Stomach (tissue), 9 donors: ENCODE measurements around the gene CACNA2D2. TPM values are rescaled to one million over a fixed set of nuclear protein-coding genes. Genes with fewer than 3 reads are reported as not detected.

Experiments used
- DNase-seq, 2 donors: peaks; one replicate each; pipeline versions ENCODE4 v3.0.0 to v3.0.0-alpha.2; 2013 to 2019
- H3K27ac ChIP-seq, 5 donors: fragments of 200-600 bp in 4 of 5; sonication (generic) in 4 of 5; one replicate each; pipeline ENCODE4 v1.5.1; 2013 to 2019; ENCODE audit warnings: mild to moderate bottlenecking in 1 of 5, moderate library complexity in 1 of 5
- H3K27me3 ChIP-seq, 3 donors: fragments of 200-600 bp; sonication (generic); one replicate each; pipeline ENCODE4 v1.5.1; 2017 to 2019; ENCODE audit warnings: mixed run types in 1 of 3
- H3K36me3 ChIP-seq, 4 donors: fragments of 200-600 bp; sonication (generic); 1 replicate in 3 of 4; 2 replicates in 1 of 4; pipeline ENCODE4 v1.5.1; 2016 to 2019
- H3K4me1 ChIP-seq, 4 donors: fragments of 200-600 bp; sonication (generic); one replicate each; pipeline ENCODE4 v1.5.1; 2016 to 2019
- H3K4me3 ChIP-seq, 4 donors: fragments of 200-600 bp; sonication (generic) in 3 of 4; one replicate each; pipeline ENCODE4 v1.5.1; 2016 to 2019; ENCODE audit warnings: mild to moderate bottlenecking in 1 of 4
- H3K9me3 ChIP-seq, 4 donors: fragments of 200-600 bp; sonication (generic); one replicate each; pipeline ENCODE4 v1.5.1; 2016 to 2019
- CTCF ChIP-seq, 7 experiments: fragments of 450-650 bp in 4 of 7; fragments of 200-600 bp in 3 of 7; sonication (generic) in 3 of 7; IDR thresholded peaks; one replicate each; pipeline ENCODE4 v1.5.1; 2016 to 2019; ENCODE audit warnings: antibody characterized with exemption in 7 of 7, control low read depth in 2 of 7, mild to moderate bottlenecking in 1 of 7
- EP300 ChIP-seq: sonication (generic); formaldehyde crosslinking; IDR thresholded peaks from one replicate; pipeline ENCODE4 v1.6.1; 2017; ENCODE audit warnings: antibody characterized with exemption
- POLR2A ChIP-seq, 4 donors: fragments of 450-650 bp; IDR thresholded peaks; one replicate each; pipeline ENCODE4 v1.6.1; 2016; ENCODE audit warnings: antibody characterized with exemption in 4 of 4, control low read depth in 2 of 4, mild to moderate bottlenecking in 1 of 4, moderate library complexity in 1 of 4
- POLR2AphosphoS5 ChIP-seq, 3 donors: sonication (generic); formaldehyde crosslinking; IDR thresholded peaks; one replicate each; pipeline ENCODE4 v1.6.1; 2016; ENCODE audit warnings: antibody characterized with exemption in 3 of 3
- WGBS, 5 donors: extraction: QIAGEN DNeasy Blood & Tissue Kit in 3 of 5; methylation state at CpG; one replicate each; pipeline versions ENCODE4 v1.1.5 to v1.1.7; 2013 to 2018; 5-methylcytosine and 5-hydroxymethylcytosine counted together
- intact Hi-C: fragments of 100-400 bp; cut with DNase I; formaldehyde crosslinking; loops from one replicate; pipeline ENCODE4 v1.15.1; 2023; ENCODE audit warnings: low total_unique reads
- polyA plus RNA-seq, 3 donors: library from polyadenylated mRNA; stranded (reverse); fragments of 200-250 nt; gene quantifications; one replicate each; pipeline ENCODE4 v1.2.3, GENCODE V29; 2013
- total RNA-seq, 5 donors: library from RNA; depleted of rRNA; stranded (reverse); fragments of >200 nt; gene quantifications; one replicate each; pipeline versions ENCODE4 v1.1.0 to v1.2.3, GENCODE V29; 2014 to 2016
- donor health status: healthy with polysubstance abuse.
- donor health status: Bipolar disorder and iron deficiency.
- donor health status: healthy.

Gene CACNA2D2
- total and polyA plus RNA-seq, 8 donors, result 0.92 to 45.8 (median 1.9) TPM

- H3K27me3 ChIP-seq, result no peaks in the 10 kb centered on the region
- intact Hi-C loops, result no loop called here
- peaks cover 67 to 88% (median 81%) of the 10 kb centered on the region in 4 donors for H3K4me1 ChIP-seq
- H3K4me3 ChIP-seq, result peak overlapping the region in 3 of 4 donors; percentile 13 to 88 (median 82)
- H3K36me3 ChIP-seq, result peaks cover 12 to 44% (median 40%) of the 10 kb centered on the region in 4 donors
- no peak for DNase-seq
- TF ChIP-seq POLR2A (IDR thresholded peaks at IDR 0.05) (no peak), CTCF (IDR thresholded peaks at IDR 0.05) (no peak), EP300 (no peak), POLR2AphosphoS5 (IDR thresholded peaks at IDR 0.05) (no peak)
- no peaks in the 10 kb centered on the region for H3K9me3 ChIP-seq
- H3K27ac ChIP-seq, result peak overlapping the region; percentile 71 to 95 (median 82)
- WGBS, 5 donors, result 73 to 83% (median 76%) methylated on average over 7 to 11 of the region's 11 CpGs
These were observed 185.3 kb downstream of the CACNA2D2 start for GRCh38 chr3:50318163-50318562.

GRCh38 chr3:50317300-50317699, 186.1 kb downstream of the CACNA2D2 start:
- intact Hi-C loops, result no loop called here
- TF ChIP-seq EP300, result no peak
- H3K36me3 ChIP-seq, result peaks cover 12 to 44% (median 40%) of the 10 kb centered on the region in 4 donors
- no peaks in the 10 kb centered on the region for H3K27me3 ChIP-seq
- no peaks in the 10 kb centered on the region for H3K9me3 ChIP-seq
- peaks cover 59 to 79% (median 74%) of the 10 kb centered on the region in 4 donors for H3K4me1 ChIP-seq
- DNase-seq, result peak; percentile 70 to 72
- peak overlapping the region; percentile 80 to 95 (median 85) for H3K27ac ChIP-seq
- 36 to 57% (median 49%) methylated on average over 5 to 6 of the region's 6 CpGs for WGBS, 5 donors
- peak overlapping the region in 1 of 4 donors; percentile 19 for H3K4me3 ChIP-seq

- intact Hi-C loops, result no loop called here
- 25 to 45% (median 31%) methylated on average over 8 to 9 of the region's 9 CpGs for WGBS, 5 donors
- Histone ChIP-seq H3K4me3 (peak overlapping the region in 1 of 4 donors; percentile 19), H3K4me1 (peaks cover 54 to 74% (median 68%) of the 10 kb centered on the region in 4 donors), H3K27me3 (no peaks in the 10 kb centered on the region), H3K27ac (peak overlapping the region; percentile 80 to 95 (median 85)), H3K36me3 (peaks cover 12 to 48% (median 40%) of the 10 kb centered on the region in 4 donors), H3K9me3 (no peaks in the 10 kb centered on the region)
- DNase-seq, result peak; percentile 87 to 94
- TF ChIP-seq CTCF (IDR thresholded peaks at IDR 0.05) (no peak), POLR2AphosphoS5 (IDR thresholded peaks at IDR 0.05) (peak in 2 of 3 donors; percentile 74 to 77), POLR2A (IDR thresholded peaks at IDR 0.05) (peak in 1 of 4 donors; percentile 28)
These were observed 186.7 kb downstream of the CACNA2D2 start for GRCh38 chr3:50316657-50317242.

- Histone ChIP-seq H3K27ac (peak overlapping the region; percentile 48 to 95 (median 61)), H3K36me3 (peaks cover 12 to 47% (median 40%) of the 10 kb centered on the region in 4 donors), H3K4me1 (peaks cover 44 to 65% (median 58%) of the 10 kb centered on the region in 4 donors), H3K4me3 (no peak overlapping the region), H3K9me3 (no peaks in the 10 kb centered on the region), H3K27me3 (no peaks in the 10 kb centered on the region)
- intact Hi-C loops, result no loop called here
- DNase-seq, result no peak
- TF ChIP-seq POLR2A (IDR thresholded peaks at IDR 0.05), result no peak
- TF ChIP-seq CTCF (IDR thresholded peaks at IDR 0.05), result no peak
- no peak for TF ChIP-seq EP300
- no peak for TF ChIP-seq POLR2AphosphoS5 (IDR thresholded peaks at IDR 0.05)
- 87 to 100% (median 93%) methylated on average over 4 of the region's 4 CpGs for WGBS, 5 donors
These were observed 188.6 kb downstream of the CACNA2D2 start for GRCh38 chr3:50314816-50315215.

- peaks cover 12 to 42% (median 37%) of the 10 kb centered on the region in 4 donors for H3K36me3 ChIP-seq
- WGBS, 5 donors, result 33 to 67% (median 41%) methylated on average over 3 of the region's 3 CpGs
- intact Hi-C loops, result no loop called here
- no peaks in the 10 kb centered on the region for H3K9me3 ChIP-seq
- peak in 1 of 2 donors; percentile 81 for DNase-seq
- H3K4me3 ChIP-seq, result no peak overlapping the region
- TF ChIP-seq CTCF (IDR thresholded peaks at IDR 0.05) (no peak), POLR2AphosphoS5 (IDR thresholded peaks at IDR 0.05) (peak in 1 of 3 donors; percentile 29)
- peak overlapping the region; percentile 48 to 95 (median 61) for H3K27ac ChIP-seq
- no peaks in the 10 kb centered on the region for H3K27me3 ChIP-seq
- H3K4me1 ChIP-seq, result peaks cover 39 to 65% (median 55%) of the 10 kb centered on the region in 4 donors
These were observed 189.1 kb downstream of the CACNA2D2 start for GRCh38 chr3:50314342-50314741.
